ENCODE measurements around the gene ICOS. TPM values are rescaled to one million over a fixed set of nuclear protein-coding genes. Genes with fewer than 3 reads are reported as not detected.

Gene ICOS
- total and polyA plus RNA-seq, 4 donors, result 0.02 to 0.17 (median 0.09) TPM; not detected in 1

- Histone ChIP-seq H3K9me3 (ENCODE audit: control insufficient read depth in 4 of 4, low read length in 3 of 4) (no peaks in the 10 kb centered on the region), H3K4me3 (ENCODE audit: low read depth in 1 of 3, low read length in 3 of 3) (no peak overlapping the region), H3K27me3 (ENCODE audit: control insufficient read depth in 4 of 4, insufficient read depth in 4 of 4, low read length in 3 of 4) (peaks cover 0 to 3% (median 0%) of the 10 kb centered on the region in 4 donors), H3K36me3 (ENCODE audit: control insufficient read depth in 4 of 4, insufficient read depth in 3 of 4, low read depth in 1 of 4, low read length in 3 of 4) (no peaks in the 10 kb centered on the region), H3K27ac (ENCODE audit: low read depth in 1 of 2, low read length in 2 of 2) (no peak overlapping the region), H3K4me1 (ENCODE audit: control insufficient read depth in 4 of 4, insufficient read depth in 4 of 4, low read length in 3 of 4) (no peaks in the 10 kb centered on the region), H3K9ac (ENCODE audit: low read depth in 1 of 2, low read length in 2 of 2) (no peak overlapping the region)
- TF ChIP-seq GABPA (IDR thresholded peaks at IDR 0.05 in 1 of 2, conservative IDR thresholded peaks at IDR 0.05 in 1 of 2), result no peak
- TF ChIP-seq CTCF (IDR thresholded peaks at IDR 0.05; ENCODE audit: low read depth, low read length, missing input control), result no peak
- no peak for TF ChIP-seq EGR1 (IDR thresholded peaks at IDR 0.05; ENCODE audit: low read depth in 2 of 2)
- no peak for TF ChIP-seq ATF3 (IDR thresholded peaks at IDR 0.05)
- TF ChIP-seq MAX (IDR thresholded peaks at IDR 0.05), result no peak
- WGBS, result 82% methylated on average over 2 of the region's 2 CpGs
- no peak for DNase-seq (ENCODE audit: low spot score)
Measured at GRCh38 chr2:203989521-203989920, 53.0 kb downstream of the ICOS start.

GRCh38 chr2:203992509-203992908 is 55.9 kb downstream of the ICOS start:
- no peaks in the 10 kb centered on the region for H3K36me3 ChIP-seq (ENCODE audit: control insufficient read depth in 4 of 4, insufficient read depth in 3 of 4, low read depth in 1 of 4, low read length in 3 of 4)
- no peak overlapping the region for H3K9ac ChIP-seq (ENCODE audit: low read depth in 1 of 2, low read length in 2 of 2)
- TF ChIP-seq RXRA (IDR thresholded peaks at IDR 0.05) (no peak), FOXA1 (IDR thresholded peaks at IDR 0.05) (no peak), MAX (IDR thresholded peaks at IDR 0.05) (no peak), ATF3 (IDR thresholded peaks at IDR 0.05) (no peak), FOXA2 (IDR thresholded peaks at IDR 0.05) (no peak), NR2F2 (IDR thresholded peaks at IDR 0.05) (no peak)
- H3K4me3 ChIP-seq (ENCODE audit: low read depth in 1 of 3, low read length in 3 of 3), result no peak overlapping the region
- H3K27ac ChIP-seq (ENCODE audit: low read depth in 1 of 2, low read length in 2 of 2), result no peak overlapping the region
- 63% methylated on average over 1 of the region's 1 CpG for WGBS
- no peaks in the 10 kb centered on the region for H3K27me3 ChIP-seq (ENCODE audit: control insufficient read depth in 4 of 4, insufficient read depth in 4 of 4, low read length in 3 of 4)
- H3K4me1 ChIP-seq (ENCODE audit: control insufficient read depth in 4 of 4, insufficient read depth in 4 of 4, low read length in 3 of 4), result no peaks in the 10 kb centered on the region
- no peak for DNase-seq (ENCODE audit: low spot score)
- H3K9me3 ChIP-seq (ENCODE audit: control insufficient read depth in 4 of 4, low read length in 3 of 4), result no peaks in the 10 kb centered on the region

- DNase-seq (ENCODE audit: low spot score), result no peak
- no peaks in the 10 kb centered on the region for H3K36me3 ChIP-seq (ENCODE audit: control insufficient read depth in 4 of 4, insufficient read depth in 3 of 4, low read depth in 1 of 4, low read length in 3 of 4)
- WGBS, result 80% methylated on average over 4 of the region's 4 CpGs
- no peaks in the 10 kb centered on the region for H3K27me3 ChIP-seq (ENCODE audit: control insufficient read depth in 4 of 4, insufficient read depth in 4 of 4, low read length in 3 of 4)
- no peak overlapping the region for H3K4me3 ChIP-seq (ENCODE audit: low read depth in 1 of 3, low read length in 3 of 3)
- H3K4me1 ChIP-seq (ENCODE audit: control insufficient read depth in 4 of 4, insufficient read depth in 4 of 4, low read length in 3 of 4), result no peaks in the 10 kb centered on the region
- no peaks in the 10 kb centered on the region for H3K9me3 ChIP-seq (ENCODE audit: control insufficient read depth in 4 of 4, low read length in 3 of 4)
- H3K27ac ChIP-seq (ENCODE audit: low read depth in 1 of 2, low read length in 2 of 2), result no peak overlapping the region
- no peak overlapping the region for H3K9ac ChIP-seq (ENCODE audit: low read depth in 1 of 2, low read length in 2 of 2)
- no peak for TF ChIP-seq GABPA (IDR thresholded peaks at IDR 0.05 in 1 of 2, conservative IDR thresholded peaks at IDR 0.05 in 1 of 2)
- TF ChIP-seq EGR1 (IDR thresholded peaks at IDR 0.05; ENCODE audit: low read depth in 2 of 2), result no peak
- no peak for TF ChIP-seq ATF3 (IDR thresholded peaks at IDR 0.05)
- TF ChIP-seq HNF4A (conservative IDR thresholded peaks at IDR 0.05), result no peak
- TF ChIP-seq CTCF (IDR thresholded peaks at IDR 0.05; ENCODE audit: low read depth, low read length, missing input control), result no peak
- TF ChIP-seq TAF1 (conservative IDR thresholded peaks at IDR 0.05), result no peak
- no peak for TF ChIP-seq ZBTB33 (IDR thresholded peaks at IDR 0.05)
- TF ChIP-seq RAD21 (IDR thresholded peaks at IDR 0.05), result no peak
- TF ChIP-seq YY1 (IDR thresholded peaks at IDR 0.05), result no peak
- no peak for TF ChIP-seq JUND (IDR thresholded peaks at IDR 0.05)
- TF ChIP-seq NR2F2 (IDR thresholded peaks at IDR 0.05), result no peak
- no peak for TF ChIP-seq REST (IDR thresholded peaks at IDR 0.05)
Measured at GRCh38 chr2:203993011-203993410, 56.4 kb downstream of the ICOS start.

Measured in liver (tissue), 9 donors.